ENCODE measurements around the gene DAZAP2. TPM values are rescaled to one million over a fixed set of nuclear protein-coding genes. Genes with fewer than 3 reads are reported as not detected.
"Not testable (repeated sequence)": the region's sequence is repeated elsewhere in the genome, so short reads cannot be mapped to it uniquely, and the experiment has no call there.

DAZAP2 gene
- total RNA-seq, 6 donors from 2014 or later: 182 to 492 (median 236) TPM

GRCh38 chr12:51270951-51271518 is 32.4 kb downstream of the DAZAP2 start:
- Histone ChIP-seq H3K27ac (peak overlapping the region; percentile 79 to 85 (median 82)), H3K9me3 (no peaks in the 10 kb centered on the region), H3K4me1 (peaks cover 4 to 31% (median 15%) of the 10 kb centered on the region in 4 donors), H3K27me3 (no peaks in the 10 kb centered on the region), H3K4me3 (peak overlapping the region; percentile 69 to 87 (median 83)), H3K36me3 (no peaks in the 10 kb centered on the region)
- 41 to 46% methylated on average over 9 of the region's 9 CpGs for WGBS, 2 donors
- peak; percentile 20 to 39 for ATAC-seq (ENCODE audit: low FRiP score in 2 of 2)
- no peak for DNase-seq
- TF ChIP-seq POLR2A (IDR thresholded peaks at IDR 0.05) (no peak), POLR2AphosphoS5 (IDR thresholded peaks at IDR 0.05) (no peak), EP300 (IDR thresholded peaks at IDR 0.05) (no peak), CTCF (IDR thresholded peaks at IDR 0.05) (no peak)

- ATAC-seq (ENCODE audit: low FRiP score in 2 of 2); DNase-seq; H3K4me3 ChIP-seq; H3K27me3 ChIP-seq; H3K9me3 ChIP-seq; H3K36me3 ChIP-seq; H3K27ac ChIP-seq: not testable (repeated sequence)
- WGBS, 2 donors: 93 to 94% methylated on average over 7 of the region's 7 CpGs
- peaks cover 4 to 25% (median 15%) of the 10 kb centered on the region in 4 donors for H3K4me1 ChIP-seq
Measured at GRCh38 chr12:51272810-51273209, 34.2 kb downstream of the DAZAP2 start.

- ATAC-seq (ENCODE audit: low FRiP score in 2 of 2): no peak
- Histone ChIP-seq H3K27ac (no peak overlapping the region), H3K27me3 (no peaks in the 10 kb centered on the region), H3K4me3 (no peak overlapping the region), H3K36me3 (no peaks in the 10 kb centered on the region), H3K4me1 (peaks cover 4 to 10% (median 8%) of the 10 kb centered on the region in 4 donors), H3K9me3 (no peaks in the 10 kb centered on the region)
- TF ChIP-seq EP300 (IDR thresholded peaks at IDR 0.05): no peak
- no peak for TF ChIP-seq CTCF (IDR thresholded peaks at IDR 0.05)
- TF ChIP-seq POLR2A (IDR thresholded peaks at IDR 0.05): no peak
- no peak for TF ChIP-seq POLR2AphosphoS5 (IDR thresholded peaks at IDR 0.05)
- WGBS, 2 donors: 62 to 67% methylated on average over 1 of the region's 1 CpG
- DNase-seq: no peak
Measured at GRCh38 chr12:51275088-51275487, 36.5 kb downstream of the DAZAP2 start.

- Histone ChIP-seq H3K4me1 (no peaks in the 10 kb centered on the region), H3K27ac (no peak overlapping the region), H3K27me3 (no peaks in the 10 kb centered on the region), H3K9me3 (no peaks in the 10 kb centered on the region), H3K4me3 (no peak overlapping the region), H3K36me3 (peaks cover 0 to 3% (median 0%) of the 10 kb centered on the region in 4 donors)
- ATAC-seq (ENCODE audit: low FRiP score in 2 of 2) (no peak), DNase-seq (no peak)
- 85 to 94% methylated on average over 4 of the region's 4 CpGs for WGBS, 2 donors
- TF ChIP-seq POLR2A (IDR thresholded peaks at IDR 0.05) (no peak), POLR2AphosphoS5 (IDR thresholded peaks at IDR 0.05) (no peak), EP300 (IDR thresholded peaks at IDR 0.05) (no peak), CTCF (IDR thresholded peaks at IDR 0.05) (no peak)
Measured at GRCh38 chr12:51281202-51281924, 42.7 kb downstream of the DAZAP2 start.

GRCh38 chr12:51285843-51286242 is 47.2 kb downstream of the DAZAP2 start:
- DNase-seq (no peak), ATAC-seq (ENCODE audit: low FRiP score in 2 of 2) (no peak)
- Histone ChIP-seq H3K27ac (no peak overlapping the region), H3K36me3 (peaks cover 0 to 3% (median 0%) of the 10 kb centered on the region in 4 donors), H3K27me3 (no peaks in the 10 kb centered on the region), H3K4me1 (no peaks in the 10 kb centered on the region), H3K4me3 (no peak overlapping the region), H3K9me3 (no peaks in the 10 kb centered on the region)
- TF ChIP-seq CTCF (IDR thresholded peaks at IDR 0.05) (no peak), POLR2A (IDR thresholded peaks at IDR 0.05) (no peak), EP300 (IDR thresholded peaks at IDR 0.05) (no peak), POLR2AphosphoS5 (IDR thresholded peaks at IDR 0.05) (no peak)
- 60 to 66% methylated on average over 1 of the region's 1 CpG for WGBS, 2 donors

- ATAC-seq (ENCODE audit: low FRiP score in 2 of 2) (peak; percentile 66 to 87), DNase-seq (peak in 1 of 2 donors; percentile 79)
- not testable (repeated sequence) for H3K36me3 ChIP-seq, H3K4me3 ChIP-seq, H3K27me3 ChIP-seq, H3K9me3 ChIP-seq, H3K4me1 ChIP-seq, H3K27ac ChIP-seq
- WGBS, 2 donors: 73 to 77% methylated on average over 5 to 9 of the region's 9 CpGs
Measured at GRCh38 chr12:51291603-51292513, 53.2 kb downstream of the DAZAP2 start.
